ENCODE measurements around the gene MMP24. TPM values are rescaled to one million over a fixed set of nuclear protein-coding genes. Genes with fewer than 3 reads are reported as not detected.
A peak's percentile ranks its signal among the peaks of the same experiment; 100 is the strongest.

The MMP24 gene
- total and polyA plus RNA-seq, 2 of the 13 experiments (the other 11 are each of a cell fraction or from before 2014, with no cell fraction given), result 0.29 to 0.35 TPM

DNA sequence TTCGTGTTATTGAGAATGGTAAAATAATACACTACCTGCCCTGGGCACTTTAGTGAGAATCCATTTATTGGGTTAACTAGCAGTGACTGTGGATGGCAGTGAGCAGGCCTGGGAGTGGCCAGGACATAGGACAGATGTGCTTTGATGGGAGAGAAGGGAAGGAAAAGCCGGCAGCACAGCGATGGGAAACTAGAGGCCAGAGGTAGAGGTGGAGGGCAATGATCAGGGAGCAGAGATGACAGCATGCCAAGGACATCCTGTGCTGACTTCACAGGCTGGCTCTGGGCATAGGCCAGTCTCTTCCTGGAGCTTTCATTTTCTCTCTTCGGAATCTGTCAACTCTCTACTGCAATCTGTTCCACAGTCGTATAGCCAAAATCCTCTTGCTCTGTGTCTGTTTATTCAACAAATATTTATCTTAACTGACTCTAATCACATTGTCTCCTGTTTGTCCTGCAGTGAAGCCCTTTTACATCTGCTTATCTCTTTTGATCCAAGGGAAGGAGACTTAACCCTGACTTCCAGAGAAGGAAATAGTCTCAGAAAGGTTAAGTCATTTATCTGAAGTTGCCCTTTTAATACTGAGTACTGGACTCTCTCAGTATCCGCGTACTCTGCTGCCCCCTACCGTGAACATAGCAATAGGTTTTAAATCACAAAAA, 18.4 kb upstream of the MMP24 start:
- no peaks in the 10 kb centered on the region for H3K27me3 ChIP-seq (ENCODE audit: control insufficient read depth in 1 of 2, insufficient read depth in 2 of 2, low read length in 2 of 2)
- no peaks in the 10 kb centered on the region for H3K79me2 ChIP-seq (ENCODE audit: insufficient read depth, low read length)
- H3K4me1 ChIP-seq (ENCODE audit: insufficient read depth, low read length), result peaks cover 18% of the 10 kb centered on the region
- peak; percentile 82 for FAIRE-seq
- BruUV-seq (replicated peaks), result no TSS peak
- H2AFZ ChIP-seq (ENCODE audit: low read length), result no peak overlapping the region
- H4K20me1 ChIP-seq (ENCODE audit: insufficient read depth, low read length), result no peaks in the 10 kb centered on the region
- intact Hi-C loops (cut with micrococcal nuclease; ENCODE audit: unreplicated experiment) (loop anchor here (1.0 to 10.0 kb wide), 5 partner anchors 61 to 373 kb away; partner anchors contain the start of gene ACSS2), in situ Hi-C loops (cut with HindIII; ENCODE audit: extremely low pct_ligation_motif_present, low pct_unique_long_range_greater_than_20kb) (loop anchor here (5.0 kb wide), 1 partner anchor 61 kb away; the partner anchor contains the start of gene EDEM2)
- H3K36me3 ChIP-seq (replicated peaks in 1 of 2; ENCODE audit: control insufficient read depth in 1 of 2, insufficient read depth in 2 of 2, low read length in 2 of 2), result no peaks in the 10 kb centered on the region
- H3K4me3 ChIP-seq (replicated peaks in 1 of 3; ENCODE audit: insufficient read depth in 1 of 3, low read depth in 2 of 3, low read length in 3 of 3), result peak overlapping the region in 2 of 3 experiments; percentile 23 to 40; a peak in 4 of 6 replicates
- 1% methylated on average over 8 of the region's 8 CpGs for WGBS (ENCODE audit: low lambda C conversion rate)
- peak overlapping the region; percentile 46 for H3K27ac ChIP-seq (ENCODE audit: extremely low read length, insufficient read depth, low read length)
- peak; percentile 89 for DNase-seq (ENCODE audit: low spot score)
- POLR2A ChIA-PET, result interaction anchor here (1.0 to 1.2 kb wide), 3 partner anchors 61 to 116 kb away, joined by 3 to 7 read pairs (median 5); partner anchors contain the start of gene EDEM2
- no peaks in the 10 kb centered on the region for H3K9me3 ChIP-seq (ENCODE audit: low read length)
- H3K9ac ChIP-seq (ENCODE audit: insufficient read depth, low read depth, low read length), result 0 out of 2 replicates have a peak overlapping the region, but pooled peaks have one; percentile 3
- peak overlapping the region; percentile 70 for H3K4me2 ChIP-seq (ENCODE audit: low read depth, low read length)
- CTCF ChIA-PET (ENCODE audit: low intra/inter-chr PET ratio, low total read pairs), result interaction anchor here (0.7 to 4.0 kb wide), 8 partner anchors 53 to 374 kb away, joined by 3 to 58 read pairs (median 5); partner anchors contain the start of genes EDEM2 and TRPC4AP
- ATAC-seq, result peak; percentile 98
- no peak for TF ChIP-seq ZNF431 (CRISPR knock-in tag; IDR thresholded peaks at IDR 0.05; ENCODE audit: borderline replicate concordance, low read depth)
- TF ChIP-seq, protein P1, sequence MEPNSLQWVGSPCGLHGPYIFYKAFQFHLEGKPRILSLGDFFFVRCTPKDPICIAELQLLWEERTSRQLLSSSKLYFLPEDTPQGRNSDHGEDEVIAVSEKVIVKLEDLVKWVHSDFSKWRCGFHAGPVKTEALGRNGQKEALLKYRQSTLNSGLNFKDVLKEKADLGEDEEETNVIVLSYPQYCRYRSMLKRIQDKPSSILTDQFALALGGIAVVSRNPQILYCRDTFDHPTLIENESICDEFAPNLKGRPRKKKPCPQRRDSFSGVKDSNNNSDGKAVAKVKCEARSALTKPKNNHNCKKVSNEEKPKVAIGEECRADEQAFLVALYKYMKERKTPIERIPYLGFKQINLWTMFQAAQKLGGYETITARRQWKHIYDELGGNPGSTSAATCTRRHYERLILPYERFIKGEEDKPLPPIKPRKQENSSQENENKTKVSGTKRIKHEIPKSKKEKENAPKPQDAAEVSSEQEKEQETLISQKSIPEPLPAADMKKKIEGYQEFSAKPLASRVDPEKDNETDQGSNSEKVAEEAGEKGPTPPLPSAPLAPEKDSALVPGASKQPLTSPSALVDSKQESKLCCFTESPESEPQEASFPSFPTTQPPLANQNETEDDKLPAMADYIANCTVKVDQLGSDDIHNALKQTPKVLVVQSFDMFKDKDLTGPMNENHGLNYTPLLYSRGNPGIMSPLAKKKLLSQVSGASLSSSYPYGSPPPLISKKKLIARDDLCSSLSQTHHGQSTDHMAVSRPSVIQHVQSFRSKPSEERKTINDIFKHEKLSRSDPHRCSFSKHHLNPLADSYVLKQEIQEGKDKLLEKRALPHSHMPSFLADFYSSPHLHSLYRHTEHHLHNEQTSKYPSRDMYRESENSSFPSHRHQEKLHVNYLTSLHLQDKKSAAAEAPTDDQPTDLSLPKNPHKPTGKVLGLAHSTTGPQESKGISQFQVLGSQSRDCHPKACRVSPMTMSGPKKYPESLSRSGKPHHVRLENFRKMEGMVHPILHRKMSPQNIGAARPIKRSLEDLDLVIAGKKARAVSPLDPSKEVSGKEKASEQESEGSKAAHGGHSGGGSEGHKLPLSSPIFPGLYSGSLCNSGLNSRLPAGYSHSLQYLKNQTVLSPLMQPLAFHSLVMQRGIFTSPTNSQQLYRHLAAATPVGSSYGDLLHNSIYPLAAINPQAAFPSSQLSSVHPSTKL (CRISPR knock-in tag; IDR thresholded peaks at IDR 0.05), result peak; percentile 80
- no peak; the same call in 1 of the 2 replicates for TF ChIP-seq MIER2 (CRISPR knock-in tag; IDR thresholded peaks at IDR 0.05)
- TF ChIP-seq TBL1XR1 (IDR thresholded peaks at IDR 0.05; ENCODE audit: borderline replicate concordance, low read length, partially characterized antibody), result peak; percentile 22
- no peak for TF ChIP-seq ZNF841 (CRISPR knock-in tag; IDR thresholded peaks at IDR 0.05; ENCODE audit: borderline replicate concordance)
- TF ChIP-seq ZMYM4 (CRISPR knock-in tag; IDR thresholded peaks at IDR 0.05), result peak; percentile 47; the same call in 1 of the 2 replicates
- peak; percentile 29; the same call in 1 of the 2 replicates for TF ChIP-seq HCFC1 (IDR thresholded peaks at IDR 0.05; ENCODE audit: low read depth, low read length)
- no peak for TF ChIP-seq FOXP1 (IDR thresholded peaks at IDR 0.05)
- peak; percentile 42 for TF ChIP-seq FOXP1 (CRISPR knock-in tag; IDR thresholded peaks at IDR 0.05)
- peak; percentile 67 for TF ChIP-seq HNF4A (CRISPR knock-in tag; IDR thresholded peaks at IDR 0.05)
- TF ChIP-seq GLI4 (CRISPR knock-in tag; IDR thresholded peaks at IDR 0.05; ENCODE audit: borderline replicate concordance), result no peak
- peak; percentile 69; the same call in 1 of the 2 replicates for TF ChIP-seq SNAPC2 (CRISPR knock-in tag; IDR thresholded peaks at IDR 0.05)
- peak; percentile 62 for TF ChIP-seq ELF3 (CRISPR knock-in tag; IDR thresholded peaks at IDR 0.05)
- peak; percentile 16; the same call in 1 of the 2 replicates for TF ChIP-seq ZBTB21 (CRISPR knock-in tag; IDR thresholded peaks at IDR 0.05)
- TF ChIP-seq EP300 (IDR thresholded peaks at IDR 0.05; ENCODE audit: low read depth in 2 of 2, low read length in 2 of 2), result peak in 1 of 2 experiments; percentile 58; a peak in 1 of 4 replicates
- no peak for TF ChIP-seq EP300 (CRISPR knock-in tag; IDR thresholded peaks at IDR 0.05; ENCODE audit: borderline replicate concordance)
- no peak for TF ChIP-seq SMARCC2 (IDR thresholded peaks at IDR 0.05)
- TF ChIP-seq ZNF772 (CRISPR knock-in tag; IDR thresholded peaks at IDR 0.05), result peak; percentile 50; the same call in 1 of the 2 replicates
- TF ChIP-seq, protein P2, sequence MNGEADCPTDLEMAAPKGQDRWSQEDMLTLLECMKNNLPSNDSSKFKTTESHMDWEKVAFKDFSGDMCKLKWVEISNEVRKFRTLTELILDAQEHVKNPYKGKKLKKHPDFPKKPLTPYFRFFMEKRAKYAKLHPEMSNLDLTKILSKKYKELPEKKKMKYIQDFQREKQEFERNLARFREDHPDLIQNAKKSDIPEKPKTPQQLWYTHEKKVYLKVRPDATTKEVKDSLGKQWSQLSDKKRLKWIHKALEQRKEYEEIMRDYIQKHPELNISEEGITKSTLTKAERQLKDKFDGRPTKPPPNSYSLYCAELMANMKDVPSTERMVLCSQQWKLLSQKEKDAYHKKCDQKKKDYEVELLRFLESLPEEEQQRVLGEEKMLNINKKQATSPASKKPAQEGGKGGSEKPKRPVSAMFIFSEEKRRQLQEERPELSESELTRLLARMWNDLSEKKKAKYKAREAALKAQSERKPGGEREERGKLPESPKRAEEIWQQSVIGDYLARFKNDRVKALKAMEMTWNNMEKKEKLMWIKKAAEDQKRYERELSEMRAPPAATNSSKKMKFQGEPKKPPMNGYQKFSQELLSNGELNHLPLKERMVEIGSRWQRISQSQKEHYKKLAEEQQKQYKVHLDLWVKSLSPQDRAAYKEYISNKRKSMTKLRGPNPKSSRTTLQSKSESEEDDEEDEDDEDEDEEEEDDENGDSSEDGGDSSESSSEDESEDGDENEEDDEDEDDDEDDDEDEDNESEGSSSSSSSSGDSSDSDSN (CRISPR knock-in tag; IDR thresholded peaks at IDR 0.05), result peak; percentile 66; the same call in 1 of the 2 replicates

Measured in HepG2 (cell line).